Pericardium fibroblast (primary cell): ENCODE data around the gene SLC1A7. TPM values are rescaled to one million over a fixed set of nuclear protein-coding genes. Genes with fewer than 3 reads are reported as not detected.

Experiments
- total RNA-seq: library from RNA; depleted of rRNA; stranded (reverse); fragments of >200 nt; gene quantifications from 2 replicates; pipeline ENCODE4 v1.2.3, GENCODE V29; 2015

Gene SLC1A7
- 0.09 and 0.82 TPM in 2 replicates for total RNA-seq

DNA sequence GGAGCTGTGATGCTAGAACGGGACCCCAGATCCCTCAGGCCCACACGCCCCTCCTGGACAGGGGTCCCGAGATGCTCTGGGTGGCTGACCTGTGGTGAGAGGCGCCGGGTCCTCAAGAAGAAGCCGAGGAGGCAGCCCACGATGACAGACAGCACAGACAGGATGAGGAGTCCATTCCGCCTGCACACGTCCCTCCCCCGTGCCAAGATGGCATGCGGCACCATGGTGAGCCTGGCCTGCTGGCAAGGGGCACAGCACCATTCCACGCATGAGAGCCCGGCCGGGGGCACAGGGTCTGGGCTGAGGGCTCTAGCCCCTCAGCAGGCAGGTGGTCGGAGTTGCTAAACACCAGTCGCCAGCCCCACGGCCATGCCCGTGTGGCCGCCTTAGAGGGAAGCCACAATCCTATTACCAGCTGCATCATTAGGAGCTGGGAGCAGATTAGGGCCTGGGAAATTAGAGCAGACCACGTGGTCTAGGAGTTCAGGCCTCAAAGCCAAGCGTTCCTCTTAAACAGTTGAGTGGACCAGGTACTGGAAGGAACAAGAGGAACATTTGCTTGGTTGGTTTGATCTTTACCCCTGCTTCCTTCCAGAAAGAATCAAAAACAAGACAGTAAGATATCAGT, at the start of gene SLC1A7:
SLC1A7 (minus strand) TSS at position 413 of the 628 bp plus-strand sequence; CDS start at position 224, 189 bp downstream.

DNA sequence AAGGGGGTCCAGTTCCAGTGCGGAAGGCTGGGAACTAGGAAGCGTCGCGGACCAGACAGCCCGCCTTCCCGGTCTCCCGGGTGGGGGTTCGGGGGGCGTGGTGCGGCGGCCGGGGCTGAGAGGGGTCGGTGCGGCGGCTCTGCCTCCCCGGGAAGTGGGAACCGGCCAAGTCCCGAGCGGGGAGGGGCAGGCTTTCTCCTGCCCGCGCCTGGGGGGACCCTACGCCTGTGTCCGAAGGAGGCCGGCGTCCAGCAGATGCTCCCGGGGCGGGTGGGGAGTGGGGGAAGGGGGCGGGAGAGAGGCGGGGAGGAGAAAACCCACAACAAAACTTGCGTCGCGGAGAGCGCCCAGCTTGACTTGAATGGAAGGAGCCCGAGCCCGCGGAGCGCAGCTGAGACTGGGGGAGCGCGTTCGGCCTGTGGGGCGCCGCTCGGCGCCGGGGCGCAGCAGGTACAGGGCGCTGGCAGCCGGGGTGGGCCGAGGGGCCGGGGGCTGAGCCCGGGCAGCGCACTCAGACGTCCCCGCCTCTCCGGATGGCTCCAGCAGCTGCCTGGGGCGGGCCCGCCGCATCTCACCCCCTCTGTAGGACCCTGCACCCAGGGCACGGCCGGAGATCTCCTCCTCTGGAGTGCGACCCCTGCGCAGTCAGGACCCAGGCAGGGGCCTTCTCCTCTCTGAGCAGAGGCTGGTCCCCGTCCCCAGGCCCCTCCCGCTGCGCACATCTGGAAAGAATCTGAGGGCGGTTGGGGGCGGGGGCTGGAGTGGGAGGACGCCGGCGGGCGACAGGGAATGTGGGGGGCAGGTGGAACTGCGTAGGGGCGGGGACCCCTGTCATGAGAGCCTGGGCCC, 80.4 kb downstream of the SLC1A7 start, which contains the start of gene PODN:
PODN (plus strand) TSS at position 355 of the 849 bp plus-strand sequence. CDS start 7,643 bp downstream, outside the sequence.

Other genes with a start within 250 kb of the SLC1A7 start
- 15.2 and 16.0 TPM in 2 replicates for gene ECHDC2, start 220.9 kb downstream of the SLC1A7 start, total RNA-seq
- gene SCP2, start 215.4 kb downstream of the SLC1A7 start, total RNA-seq, result 98.9 and 121 TPM in 2 replicates
- gene PODN, start 80.4 kb downstream of the SLC1A7 start, total RNA-seq, result 92.3 and 105 TPM in 2 replicates
- 14.6 and 18.3 TPM in 2 replicates for gene CPT2, start 54.2 kb upstream of the SLC1A7 start, total RNA-seq
- gene CZIB, start 78.0 kb upstream of the SLC1A7 start, total RNA-seq, result 54.8 and 65.3 TPM in 2 replicates
- gene MAGOH, start 95.9 kb upstream of the SLC1A7 start, total RNA-seq, result 11.7 and 40.8 TPM in 2 replicates
- 5.7 and 7.1 TPM in 2 replicates for gene LRP8, start 185.4 kb upstream of the SLC1A7 start, total RNA-seq